Ramos (cell line): ENCODE results near the gene TMEM183A.

Source experiments
- in situ Hi-C: fragments of 300-500 bp; cut with MboI; formaldehyde crosslinking; loops from one replicate; pipeline ENCODE4 v1.14.3; 2022; ENCODE audit warnings: low sequenced_read_pairs; ENCODE audit not compliant: unreplicated experiment

Gene TMEM183A, protein sequence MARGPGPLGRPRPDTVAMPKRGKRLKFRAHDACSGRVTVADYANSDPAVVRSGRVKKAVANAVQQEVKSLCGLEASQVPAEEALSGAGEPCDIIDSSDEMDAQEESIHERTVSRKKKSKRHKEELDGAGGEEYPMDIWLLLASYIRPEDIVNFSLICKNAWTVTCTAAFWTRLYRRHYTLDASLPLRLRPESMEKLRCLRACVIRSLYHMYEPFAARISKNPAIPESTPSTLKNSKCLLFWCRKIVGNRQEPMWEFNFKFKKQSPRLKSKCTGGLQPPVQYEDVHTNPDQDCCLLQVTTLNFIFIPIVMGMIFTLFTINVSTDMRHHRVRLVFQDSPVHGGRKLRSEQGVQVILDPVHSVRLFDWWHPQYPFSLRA

DNA sequence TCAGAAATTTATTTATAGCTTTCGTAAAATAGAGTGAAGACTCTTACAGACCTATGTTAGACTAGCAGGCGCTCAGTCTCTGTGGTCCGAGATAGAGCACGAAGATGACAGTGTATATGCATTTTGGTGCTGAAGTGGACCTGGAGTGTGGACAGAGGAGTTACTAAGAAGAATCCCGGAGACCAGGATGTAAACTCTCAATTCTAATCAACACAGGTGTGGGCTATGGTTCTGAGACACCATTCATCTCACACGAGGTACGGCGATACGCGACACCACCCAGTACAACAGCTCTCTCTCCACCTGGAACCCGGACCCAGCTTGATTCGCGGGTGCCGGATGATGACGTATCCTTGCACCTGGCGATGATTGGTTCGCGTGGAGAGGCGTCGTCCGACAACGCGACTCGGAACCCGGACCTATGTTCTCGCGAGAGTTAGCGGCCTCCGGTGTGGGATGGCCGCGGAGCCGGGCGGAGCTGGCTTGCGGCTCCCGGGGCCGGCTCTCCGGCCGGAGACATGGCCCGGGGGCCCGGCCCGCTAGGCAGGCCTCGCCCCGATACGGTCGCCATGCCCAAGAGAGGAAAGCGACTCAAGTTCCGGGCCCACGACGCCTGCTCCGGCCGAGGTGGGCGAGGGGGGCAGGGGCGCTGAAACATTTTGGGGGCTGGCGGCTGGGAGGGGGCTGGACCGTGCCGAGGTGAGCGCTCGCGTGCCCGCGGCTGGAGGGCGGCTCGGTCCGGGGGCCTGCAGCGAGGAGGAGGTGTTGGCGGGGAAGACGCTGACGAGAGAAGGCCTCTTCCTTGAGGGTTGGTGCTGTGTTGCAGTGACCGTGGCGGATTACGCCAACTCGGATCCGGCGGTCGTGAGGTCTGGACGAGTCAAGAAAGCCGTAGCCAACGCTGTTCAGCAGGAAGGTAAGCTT is at the start of gene TMEM183A:
TMEM183A (plus strand) TSS at position 427 of the 924 bp plus-strand sequence; CDS start at position 519, 92 bp downstream.
- in situ Hi-C loops, result no loop called here

DNA sequence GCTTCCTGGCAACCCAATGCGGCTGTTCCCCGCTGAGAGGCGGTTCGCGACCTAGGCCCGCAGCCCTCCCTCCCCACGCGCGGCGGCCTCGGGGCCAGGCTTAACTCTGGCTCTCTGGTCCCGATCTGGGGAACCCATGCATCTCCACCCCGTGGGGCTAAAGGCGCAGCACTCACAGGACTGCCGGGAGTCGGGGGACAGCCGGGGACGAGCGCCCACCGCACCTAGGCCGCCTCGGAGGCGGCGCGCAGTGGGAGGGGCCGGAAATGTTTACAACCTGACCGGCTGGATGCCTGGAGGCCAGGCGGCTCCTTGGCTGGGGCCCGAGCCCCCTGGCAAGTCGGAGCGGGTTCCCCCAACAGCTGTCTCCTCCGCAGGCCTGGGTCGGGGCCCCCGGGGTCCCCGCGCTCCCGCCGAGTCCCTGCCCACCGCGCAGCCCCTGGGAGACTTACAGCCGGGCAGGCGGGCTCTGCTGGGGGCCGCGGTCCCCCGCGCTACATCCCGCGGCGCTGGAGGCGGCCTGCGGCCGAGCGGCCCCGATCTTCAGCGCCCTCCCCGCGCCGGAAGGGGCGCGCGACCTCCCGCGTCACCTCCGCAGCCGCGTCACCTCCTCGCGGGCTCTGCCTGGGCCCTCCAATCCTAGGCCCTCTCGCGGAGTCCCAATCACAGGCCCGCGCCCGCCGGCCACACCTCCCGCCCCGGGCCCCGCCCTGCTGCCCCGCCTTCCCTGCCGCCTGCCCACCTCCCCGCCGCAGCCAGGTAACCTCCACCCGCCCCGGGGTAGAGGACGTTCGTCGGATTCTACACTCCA is 49.2 kb upstream of the TMEM183A start, which contains the start of gene ADIPOR1:
ADIPOR1 (minus strand) TSS at position 580 of the 811 bp plus-strand sequence. CDS start 7,242 bp downstream, outside the sequence.
- in situ Hi-C loops, result no loop called here

DNA sequence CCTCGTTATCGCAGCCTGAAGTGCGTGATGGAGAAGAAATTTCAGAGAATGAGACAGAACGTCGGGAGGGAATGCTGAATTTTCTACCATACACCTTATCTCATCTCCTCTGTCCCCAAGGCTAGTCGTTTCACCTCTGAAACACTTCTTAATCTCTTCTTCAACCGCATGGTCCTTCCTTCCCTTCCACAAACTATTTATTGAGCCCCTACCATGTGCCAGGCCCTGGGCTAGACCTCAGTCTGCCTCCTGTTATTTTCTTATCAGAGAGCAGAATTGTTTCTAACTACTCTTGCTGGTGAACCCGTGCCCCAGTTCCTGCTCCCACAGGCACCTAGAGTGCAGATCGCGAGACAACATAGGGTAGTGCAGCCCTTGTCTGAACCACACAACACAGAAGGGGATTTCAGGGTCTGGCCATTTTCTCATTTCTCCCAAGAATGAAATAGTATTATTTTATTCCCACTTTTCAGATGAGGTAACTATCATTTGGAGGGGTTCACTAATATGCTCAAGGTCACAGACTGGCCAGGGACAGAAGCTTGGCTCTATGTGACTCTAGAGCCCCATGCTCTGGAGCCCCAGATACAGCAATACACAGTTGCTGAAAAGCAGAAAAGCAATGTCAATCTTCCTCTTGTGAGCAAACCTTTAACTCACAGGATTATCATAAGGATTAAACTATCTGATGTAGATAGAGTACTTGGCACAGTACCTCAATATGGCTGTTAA is 48.5 kb upstream of the TMEM183A start:
- in situ Hi-C loops, result no loop called here

DNA sequence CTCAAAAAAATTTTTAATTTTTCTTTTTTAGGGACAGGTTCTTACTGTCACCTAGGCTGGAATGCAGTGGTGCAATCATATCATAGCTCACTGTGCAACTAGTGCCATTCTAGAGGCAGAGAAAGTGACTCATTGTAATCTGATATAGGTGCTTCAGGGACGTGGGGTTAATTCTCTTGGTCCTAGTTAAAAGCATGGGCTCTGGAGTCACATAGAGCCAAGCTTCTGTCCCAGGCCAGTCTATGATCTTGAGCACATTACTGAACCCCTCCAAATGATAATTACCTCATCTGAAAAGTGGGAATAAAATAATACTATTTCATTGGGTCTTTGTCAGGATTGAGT is 47.9 kb upstream of the TMEM183A start:
- in situ Hi-C loops, result no loop called here

DNA sequence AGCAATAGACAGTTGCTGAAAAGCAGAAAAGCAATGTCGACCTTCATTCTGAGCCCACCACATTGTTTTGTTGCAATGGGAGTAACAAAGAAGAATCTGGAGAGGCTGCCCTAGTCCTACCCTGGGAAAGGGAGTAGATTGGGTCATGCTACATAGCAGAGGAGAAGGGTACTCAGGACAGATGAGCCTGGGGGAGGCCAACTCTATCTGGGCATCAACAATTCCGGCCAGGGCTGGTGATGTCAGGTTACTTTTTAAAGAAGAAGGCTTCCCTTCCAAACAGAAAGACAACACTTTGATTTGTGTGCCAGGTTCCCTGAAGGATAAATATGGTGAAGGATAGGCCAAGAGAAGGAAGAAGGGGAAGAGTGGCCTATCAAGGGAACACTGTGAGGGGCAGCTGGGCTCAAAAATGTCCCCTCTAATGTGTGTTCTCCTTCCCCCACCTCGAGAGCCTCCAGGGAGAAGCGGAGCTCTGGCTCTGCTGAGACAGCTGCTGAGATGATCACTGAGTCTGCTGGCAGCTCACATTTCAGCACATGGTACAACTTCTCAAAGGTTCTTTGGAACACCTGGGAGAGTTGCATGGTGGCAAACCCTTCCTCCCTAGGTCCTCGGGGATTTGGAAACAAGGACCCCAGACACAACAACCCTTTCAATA is 45.8 kb upstream of the TMEM183A start:
- in situ Hi-C loops, result no loop called here

DNA sequence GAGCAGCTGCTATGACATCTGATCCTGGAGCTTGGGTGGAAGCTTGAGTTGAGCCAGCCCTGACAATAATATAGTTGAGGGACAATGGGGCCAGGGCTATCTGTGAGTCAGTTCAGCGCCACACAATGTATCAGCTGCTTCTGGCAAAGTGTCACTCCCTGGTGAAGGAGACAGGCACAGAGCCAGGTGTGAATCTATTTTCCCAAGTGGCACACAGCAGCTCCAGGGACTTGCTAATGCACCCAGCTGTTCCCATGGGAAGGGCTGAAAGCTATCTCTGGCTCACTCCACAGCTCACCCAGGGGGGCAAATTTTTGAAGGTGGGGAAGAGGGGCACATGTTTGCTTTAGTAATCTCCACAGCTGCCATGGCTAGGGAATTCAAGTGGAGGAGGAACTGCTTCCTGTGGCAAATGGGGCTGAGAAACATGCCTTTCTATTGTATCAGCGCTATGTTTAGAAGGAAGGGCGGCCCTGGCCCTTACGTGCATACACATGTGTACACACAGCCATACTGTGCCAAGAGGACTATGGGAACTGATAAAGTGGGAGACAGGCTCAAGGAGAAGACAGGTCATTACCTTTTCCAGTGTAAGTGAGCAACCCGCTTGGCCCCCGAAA is 42.3 kb upstream of the TMEM183A start:
- in situ Hi-C loops, result no loop called here

DNA sequence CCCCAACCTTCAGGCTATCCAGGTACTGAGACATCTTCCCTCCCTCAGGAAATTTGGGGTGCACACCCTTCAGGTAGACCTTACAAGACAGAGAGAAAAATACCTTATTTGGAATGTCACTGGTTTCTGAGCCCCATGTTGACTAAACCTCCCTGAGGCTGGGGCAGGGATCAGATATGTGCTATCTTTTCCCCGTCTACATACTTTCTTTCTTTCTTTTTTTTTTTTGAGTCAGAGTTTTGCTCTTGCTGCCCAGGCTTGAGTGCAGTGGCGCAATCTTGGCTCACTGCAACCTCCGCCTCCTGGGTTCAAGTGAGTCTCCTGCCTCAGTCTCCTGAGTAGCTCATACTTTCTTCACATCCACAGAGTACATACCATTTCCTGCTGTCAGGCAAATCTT is 41.8 kb upstream of the TMEM183A start:
- in situ Hi-C loops, result no loop called here

DNA sequence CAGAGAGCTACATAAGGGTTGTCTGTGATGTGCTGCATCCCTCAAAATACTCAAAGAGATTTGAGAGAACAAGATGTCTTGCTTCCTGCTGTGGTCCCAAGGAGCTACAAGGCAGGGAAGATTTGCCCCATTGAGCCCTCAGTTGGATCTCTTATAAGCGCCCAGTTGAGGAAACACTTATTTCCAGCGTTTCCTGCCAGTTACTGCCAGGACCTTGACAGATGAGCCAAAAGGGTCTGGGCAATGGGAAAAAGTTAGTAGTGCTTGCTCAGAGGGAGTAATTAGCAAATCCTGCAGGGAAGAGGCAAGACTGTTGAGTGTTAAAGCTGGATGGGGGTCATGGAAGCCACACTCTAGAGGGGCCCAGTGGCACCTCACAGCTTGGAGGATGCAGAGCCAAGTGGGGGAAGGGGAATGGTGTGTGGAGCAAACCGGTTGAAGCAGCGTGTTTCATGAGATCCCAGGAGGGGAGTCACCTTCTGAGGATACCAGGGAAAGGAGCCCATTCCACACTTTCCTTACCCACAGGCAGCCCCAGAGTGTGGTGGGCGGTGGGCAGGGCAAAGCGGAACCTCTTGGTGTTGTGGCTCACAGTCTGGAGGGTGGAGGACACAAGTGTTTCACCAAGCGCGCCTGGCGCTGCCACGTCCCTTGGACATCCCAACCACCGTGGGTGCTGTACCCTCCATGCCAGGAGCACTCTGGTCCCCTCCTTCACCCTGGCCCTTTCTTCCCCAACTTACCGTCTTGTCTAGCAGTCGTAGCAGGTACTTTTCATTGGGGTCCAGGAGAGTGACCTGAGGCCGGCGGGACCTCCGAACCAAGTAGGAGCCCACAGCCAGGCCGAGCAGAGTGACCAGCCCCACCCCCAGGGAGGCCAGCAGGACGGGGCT is 40.9 kb upstream of the TMEM183A start:
- in situ Hi-C loops, result no loop called here

DNA sequence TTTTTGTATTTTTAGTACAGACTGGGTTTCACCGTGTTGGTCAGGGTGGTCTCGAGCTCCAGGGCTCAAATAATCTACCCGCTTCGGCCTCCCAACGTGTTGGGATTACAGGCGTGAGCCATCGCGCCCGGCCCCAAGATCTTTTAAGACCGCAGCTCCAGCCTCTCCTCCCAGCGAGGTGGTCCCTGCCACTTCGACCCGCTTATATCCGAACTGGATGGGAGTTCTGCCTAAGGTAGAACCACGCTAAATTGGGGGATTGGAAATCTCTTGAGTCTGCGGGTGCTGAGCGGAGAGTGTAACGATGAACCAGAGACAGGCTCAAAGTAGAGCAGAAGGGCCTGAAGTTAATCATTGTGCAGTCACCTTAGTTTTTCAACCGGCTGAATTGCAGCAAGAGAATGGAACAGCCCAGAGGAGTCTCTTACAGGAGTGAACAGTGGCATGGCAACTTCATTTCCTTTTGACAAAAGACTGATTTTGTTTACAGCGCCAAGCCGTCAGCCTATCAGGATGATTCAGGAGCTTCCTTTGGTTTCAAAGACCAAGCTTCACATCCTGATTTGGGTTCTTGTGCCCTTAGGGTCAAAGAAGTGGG is 39.4 kb upstream of the TMEM183A start:
- in situ Hi-C loops, result no loop called here

DNA sequence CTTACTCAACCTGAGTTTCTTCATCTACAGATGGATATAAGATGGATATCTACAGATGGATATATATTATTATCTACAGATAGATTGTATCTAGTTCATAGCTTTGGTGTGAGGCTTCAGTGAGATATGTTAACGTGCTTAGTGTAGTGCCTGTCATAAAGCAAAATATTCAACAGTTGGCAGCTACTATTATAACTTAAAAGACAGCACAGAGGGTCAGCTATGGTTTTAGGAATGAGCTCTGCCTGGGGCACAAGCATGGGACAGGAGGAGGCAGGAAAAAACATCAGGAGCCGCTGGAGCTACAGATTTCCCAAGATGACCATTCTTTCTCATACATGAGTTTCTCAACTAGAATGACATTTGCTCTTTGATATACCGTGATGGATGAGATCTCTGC is 38.8 kb upstream of the TMEM183A start:
- in situ Hi-C loops, result no loop called here

DNA sequence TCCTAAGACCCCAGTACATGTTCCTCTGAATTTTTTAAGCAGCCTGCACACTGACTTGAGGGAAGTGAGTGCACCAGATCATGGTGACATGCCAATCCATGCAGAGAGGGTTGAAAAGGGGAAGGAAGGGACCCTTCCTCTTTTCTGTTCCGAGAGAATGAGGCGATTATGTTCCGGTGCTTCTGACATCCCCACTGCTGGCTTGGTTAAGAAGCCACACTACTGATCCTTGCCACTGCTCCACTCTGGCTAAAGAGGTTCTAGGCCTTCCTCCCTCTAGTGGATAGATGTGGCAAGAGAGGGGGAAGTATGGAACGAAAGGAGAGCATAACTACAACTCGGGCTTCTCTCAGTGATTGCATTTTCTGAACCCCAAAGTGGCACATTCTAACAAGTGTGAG is 38.3 kb upstream of the TMEM183A start:
- in situ Hi-C loops, result no loop called here

DNA sequence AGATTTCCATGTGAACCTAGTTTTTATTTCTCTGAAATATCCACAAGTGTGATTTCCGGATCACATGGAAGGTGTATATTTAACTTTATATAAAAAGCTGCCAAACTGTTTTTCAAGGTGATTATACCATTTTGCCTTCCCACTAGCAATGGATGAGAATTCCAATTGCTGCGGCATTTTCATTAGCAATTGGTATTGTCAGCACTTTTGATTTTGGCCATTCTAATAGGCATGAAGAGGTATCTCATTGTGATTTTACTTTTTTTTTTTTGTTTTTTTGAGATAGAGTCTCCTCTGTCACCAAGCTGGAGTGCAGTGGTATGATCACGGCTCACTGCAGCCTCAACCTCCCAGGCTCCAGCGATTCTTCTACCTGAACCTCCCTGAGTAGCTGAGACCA is 35.1 kb upstream of the TMEM183A start:
- in situ Hi-C loops, result no loop called here

DNA sequence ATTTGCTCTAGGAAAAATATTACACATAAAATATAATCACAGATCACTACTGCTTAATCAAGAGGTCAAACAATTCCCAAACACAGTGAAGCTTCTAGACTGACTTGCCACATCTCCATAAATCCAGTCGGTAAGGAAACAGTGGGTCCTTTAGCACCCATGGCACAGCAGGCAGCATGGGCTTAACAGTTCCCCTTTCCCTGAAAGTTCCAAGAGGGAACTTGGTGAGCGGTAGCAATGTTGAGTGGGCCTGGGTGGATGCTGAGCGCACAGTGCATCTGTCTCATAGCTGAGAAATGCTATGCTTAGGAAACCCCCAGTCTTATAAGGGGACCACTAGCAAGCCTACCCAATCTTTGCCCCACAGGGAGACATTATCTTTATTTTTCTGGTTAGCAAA is 32.3 kb upstream of the TMEM183A start:
- in situ Hi-C loops, result no loop called here

DNA sequence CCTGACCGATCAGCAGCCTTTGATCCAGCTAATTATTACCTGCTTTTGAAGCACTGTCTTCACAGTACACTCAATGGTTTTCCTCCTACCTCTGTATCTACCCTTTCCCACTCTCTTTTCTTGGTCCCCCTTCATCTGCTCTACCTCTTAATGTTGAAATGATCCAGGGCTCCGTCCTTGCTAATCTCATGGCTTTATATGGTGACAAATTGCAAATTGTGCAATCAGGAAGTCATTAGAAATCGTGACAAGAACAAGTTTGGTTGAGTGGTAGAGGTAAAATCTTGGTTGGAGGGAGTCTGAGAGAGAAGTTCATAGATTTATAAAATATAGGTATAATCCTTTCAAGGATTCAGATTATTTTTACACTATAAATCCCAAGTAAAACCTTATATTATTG is 30.5 kb upstream of the TMEM183A start:
- in situ Hi-C loops, result no loop called here

DNA sequence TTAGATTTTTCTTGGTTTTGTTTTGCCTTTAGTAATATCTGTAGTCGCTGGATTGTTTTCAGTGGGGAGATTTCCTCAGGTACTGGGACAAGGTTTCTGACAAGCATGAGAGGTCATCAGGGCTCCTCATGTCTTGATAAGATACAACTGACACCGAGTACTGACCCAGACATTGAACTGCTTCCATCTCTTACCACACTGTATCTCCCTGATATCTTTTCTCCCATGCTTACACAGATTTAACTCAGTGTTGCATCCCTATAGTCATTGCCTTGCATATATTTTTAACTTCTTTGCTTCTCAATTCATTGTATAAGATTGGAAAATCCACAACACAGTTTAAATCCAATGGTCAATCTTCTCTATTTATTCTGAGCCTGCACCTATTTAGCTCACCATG is 27.7 kb upstream of the TMEM183A start:
- in situ Hi-C loops, result no loop called here

DNA sequence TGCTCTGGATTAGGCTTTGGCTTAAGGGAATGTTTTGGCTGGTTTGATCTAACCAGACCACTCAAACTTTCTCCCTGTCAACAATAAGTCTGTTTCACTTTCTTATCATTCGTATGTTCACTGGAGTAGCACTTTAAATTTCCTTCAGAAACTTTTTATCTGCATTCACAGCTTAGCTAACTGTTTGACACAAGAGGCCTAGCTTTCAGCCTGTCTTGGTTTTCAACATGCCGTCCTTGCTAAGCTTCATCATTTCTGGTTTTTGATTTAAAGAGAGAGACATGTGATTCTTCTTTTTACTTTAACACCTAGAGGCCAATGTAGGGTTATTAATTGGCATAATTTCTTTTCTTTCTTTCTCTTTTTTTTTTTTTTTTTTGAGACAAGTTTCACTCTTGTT is 25.2 kb upstream of the TMEM183A start:
- in situ Hi-C loops, result no loop called here

DNA sequence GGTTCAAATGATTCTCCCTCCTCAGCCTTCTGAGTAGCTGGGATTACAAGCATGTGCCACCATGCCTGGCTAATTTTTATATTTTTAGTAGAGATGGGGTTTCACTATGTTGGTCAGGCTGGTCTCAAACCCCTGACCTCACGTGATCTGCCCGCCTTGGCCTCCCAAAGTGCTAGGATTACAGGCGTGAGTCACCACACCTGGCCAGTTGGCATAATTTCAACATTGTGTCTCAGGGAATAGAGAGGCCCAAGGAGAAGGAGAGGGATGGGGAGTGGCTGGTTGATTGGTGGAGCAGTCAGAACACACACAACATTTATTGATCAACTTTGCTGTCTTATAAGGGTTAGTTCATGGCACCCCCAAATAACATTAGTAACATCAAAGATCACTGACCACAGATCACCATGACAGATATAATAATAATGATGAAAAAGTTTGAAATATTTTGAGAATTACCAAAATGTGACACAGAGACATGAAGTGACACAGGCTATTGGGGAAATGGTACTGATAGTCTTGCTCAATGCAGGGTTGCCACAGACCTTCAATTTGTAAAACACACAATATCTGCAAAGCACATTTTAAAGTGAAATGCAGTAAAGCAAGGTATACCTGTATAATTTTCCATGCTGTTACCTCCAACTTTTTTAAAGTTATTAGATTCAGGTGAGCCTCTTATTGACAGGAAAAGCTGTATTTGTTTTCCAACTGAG is 24.3 kb upstream of the TMEM183A start:
- in situ Hi-C loops, result no loop called here
